ENCODE results near the gene RTN4.

- TF ChIP-seq CTCF (conservative IDR thresholded peaks at IDR 0.05; ENCODE audit: low read depth, low read length) (no peak), POLR2A (IDR thresholded peaks at IDR 0.05; ENCODE audit: low read depth, low read length) (no peak)
Measured at GRCh38 chr2:54944724-54945326, 105.4 kb downstream of the RTN4 start.
